Upper lobe of right lung (tissue), 1 donor: ENCODE data around the gene TRPC6. TPM values are rescaled to one million over a fixed set of nuclear protein-coding genes. Genes with fewer than 3 reads are reported as not detected.

Experiments used
- ATAC-seq: fragments of 200-7000 bp; cut with Tn5 transposase; one replicate; pipeline ENCODE4 v1.9.1; 2020; ENCODE audit warnings: mild to moderate bottlenecking, moderate library complexity
- DNase-seq: peaks from one replicate; pipeline ENCODE4 v3.0.0-alpha.2; 2020
- H3K27ac ChIP-seq: fragments of 200-600 bp; one replicate; pipeline ENCODE4 v1.8.0; 2022
- H3K27me3 ChIP-seq: fragments of 200-600 bp; one replicate; pipeline ENCODE4 v1.8.0; 2022; ENCODE audit warnings: mild to moderate bottlenecking
- H3K36me3 ChIP-seq: fragments of 200-600 bp; one replicate; pipeline ENCODE4 v1.8.0; 2022
- H3K4me1 ChIP-seq: fragments of 200-600 bp; one replicate; pipeline ENCODE4 v1.8.0; 2022
- H3K4me3 ChIP-seq: fragments of 200-600 bp; one replicate; pipeline ENCODE4 v1.8.0; 2022; ENCODE audit warnings: mild to moderate bottlenecking
- H3K9me3 ChIP-seq: fragments of 200-600 bp; one replicate; pipeline ENCODE4 v1.8.0; 2022
- CTCF ChIP-seq: fragments of 200-600 bp; IDR thresholded peaks from one replicate; pipeline ENCODE4 v1.8.0; 2022; ENCODE audit warnings: antibody characterized with exemption
- intact Hi-C: fragments of 100-400 bp; cut with DNase I; formaldehyde crosslinking; loops from one replicate; pipeline ENCODE4 v1.11.0; 2022
- total RNA-seq: library from RNA; stranded (reverse); fragmentation: NEBNext Ultra II Directional; extraction: Animal tissue kit (Norgen Biotek cat#: 25700); gene quantifications from one replicate; pipeline ENCODE4 v1.2.1, GENCODE V29; 2021
- donor health status: DM: no; HTN: yes; CAD: no; lungs with severe emphysema.

The TRPC6 gene
- total RNA-seq, 1 donor from 2014 or later, result 17.3 TPM

GRCh38 chr11:101477926-101478325 lies 105.9 kb downstream of the TRPC6 start:
- Histone ChIP-seq H3K27ac (no peak overlapping the region), H3K9me3 (no peaks in the 10 kb centered on the region), H3K4me1 (no peaks in the 10 kb centered on the region), H3K27me3 (no peaks in the 10 kb centered on the region), H3K36me3 (no peaks in the 10 kb centered on the region), H3K4me3 (no peak overlapping the region)
- ATAC-seq (no peak), DNase-seq (no peak)
- intact Hi-C loops, result no loop called here
- TF ChIP-seq CTCF, result no peak

GRCh38 chr11:101476191-101476590 lies 107.6 kb downstream of the TRPC6 start:
- TF ChIP-seq CTCF, result no peak

GRCh38 chr11:101475699-101476098 lies 108.1 kb downstream of the TRPC6 start:
- DNase-seq (no peak), ATAC-seq (no peak)
- no peaks in the 10 kb centered on the region for H3K36me3 ChIP-seq
- TF ChIP-seq CTCF, result no peak
- no peaks in the 10 kb centered on the region for H3K27me3 ChIP-seq
- no peak overlapping the region for H3K4me3 ChIP-seq
- intact Hi-C loops, result no loop called here
- no peaks in the 10 kb centered on the region for H3K4me1 ChIP-seq
- no peak overlapping the region for H3K27ac ChIP-seq
- no peaks in the 10 kb centered on the region for H3K9me3 ChIP-seq

More at GRCh38 chr11:101476191-101476590, 107.6 kb downstream of the TRPC6 start:
- Histone ChIP-seq H3K36me3 (no peaks in the 10 kb centered on the region), H3K4me1 (no peaks in the 10 kb centered on the region), H3K4me3 (no peak overlapping the region), H3K27ac (no peak overlapping the region), H3K9me3 (no peaks in the 10 kb centered on the region), H3K27me3 (no peaks in the 10 kb centered on the region)
- ATAC-seq (no peak), DNase-seq (no peak)
- intact Hi-C loops, result no loop called here

GRCh38 chr11:101474666-101475065 lies 109.1 kb downstream of the TRPC6 start:
- no peaks in the 10 kb centered on the region for H3K36me3 ChIP-seq
- no peak overlapping the region for H3K4me3 ChIP-seq
- DNase-seq, result no peak
- TF ChIP-seq CTCF, result no peak
- H3K27ac ChIP-seq, result no peak overlapping the region
- intact Hi-C loops, result no loop called here
- no peaks in the 10 kb centered on the region for H3K9me3 ChIP-seq
- ATAC-seq, result no peak
- H3K4me1 ChIP-seq, result no peaks in the 10 kb centered on the region
- no peaks in the 10 kb centered on the region for H3K27me3 ChIP-seq

GRCh38 chr11:101470881-101471520 lies 112.8 kb downstream of the TRPC6 start:
- no peak for DNase-seq

More at GRCh38 chr11:101470881-101471520, 112.8 kb downstream of the TRPC6 start:
- Histone ChIP-seq H3K27me3 (no peaks in the 10 kb centered on the region), H3K36me3 (no peaks in the 10 kb centered on the region), H3K9me3 (no peaks in the 10 kb centered on the region), H3K27ac (no peak overlapping the region), H3K4me3 (no peak overlapping the region), H3K4me1 (no peaks in the 10 kb centered on the region)
- ATAC-seq, result no peak
- intact Hi-C loops, result no loop called here
- TF ChIP-seq CTCF, result no peak
